HCT116 (cell line): ENCODE results near the gene MICALL2. TPM values are rescaled to one million over a fixed set of nuclear protein-coding genes. Genes with fewer than 3 reads are reported as not detected.

Experiments
- ATAC-seq: fragments of 200-7000 bp; cut with Tn5 transposase; 2 replicates; pipeline ENCODE4 v1.9.1; 2020; ENCODE audit warnings: mild to moderate bottlenecking, moderate library complexity
- BruUV-seq: library from RNA; stranded (reverse); fragments of 400-500 nt; replicated peaks from 2 replicates; lab custom pipeline; 2021; lab: Mats Ljungman, UMichigan
- CTCF ChIA-PET: fragments of 300-600 bp; sonication (Branson Sonifier 250); formaldehyde crosslinking; loops from one replicate; lab custom pipeline; 2021; ENCODE audit warnings: antibody characterized with exemption; lab: Charles Lee
- POLR2A ChIA-PET: fragments of 300-600, 350-600 bp; sonication (Branson Sonifier 250); formaldehyde crosslinking; loops from one replicate; lab custom pipeline; 2021; ENCODE audit warnings: antibody characterized with exemption; lab: Charles Lee
- RAD21 ChIA-PET, 2 experiments: fragments of 300-600 bp; sonication (Branson Sonifier 250); formaldehyde crosslinking; loops; one replicate each; lab custom pipeline; 2023; ENCODE audit warnings: low total read pairs in 2 of 2; ENCODE audit not compliant: uncharacterized antibody in 2 of 2, unreplicated experiment in 2 of 2, low non-redundant PET in 1 of 2; lab: Charles Lee
- DNase-seq: peaks from one replicate; pipeline ENCODE4 v3.0.0-alpha.2; 2010; ENCODE audit warnings: low read depth, low spot score
- H2AFZ ChIP-seq: fragments of 200-600 bp; shearing (Covaris generic), sonication (generic); 2 replicates; pipeline ENCODE4 v1.6.1; 2017; ENCODE audit warnings: low read depth, mixed run types, mixed read lengths, antibody characterized with exemption, low read length; ENCODE audit not compliant: poor library complexity, severe bottlenecking
- H3K27ac ChIP-seq: 2 replicates; pipeline ENCODE4 v1.5.1; 2012; ENCODE audit warnings: low read depth, low read length
- H3K27me3 ChIP-seq: fragments of 200-600 bp; sonication (generic); 2 replicates; pipeline ENCODE4 v1.6.1; 2016; ENCODE audit warnings: mixed run types, low read length, mixed read lengths; ENCODE audit not compliant: insufficient read depth
- H3K36me3 ChIP-seq, 2 experiments: fragments of 200-500 bp in 1 of 2; fragments of 200-600 bp in 1 of 2; sonication (Bioruptor generic) in 1 of 2; sonication (generic) in 1 of 2; 2 replicates each; pipeline versions ENCODE4 v1.5.1 to v1.6.1; 2014 to 2016; ENCODE audit warnings: low read length in 2 of 2, inconsistent platforms in 1 of 2, mixed read lengths in 1 of 2, mixed run types in 1 of 2; ENCODE audit not compliant: insufficient read depth in 2 of 2, control insufficient read depth in 1 of 2
- H3K4me1 ChIP-seq, 2 experiments: fragments of 200-600 bp in 1 of 2; sonication (generic) in 1 of 2; 2 replicates each; pipeline versions ENCODE4 v1.5.1 to v1.6.1; 2012 to 2017; ENCODE audit warnings: low read length in 2 of 2, inconsistent platforms in 1 of 2, mild to moderate bottlenecking in 1 of 2, mixed read lengths in 1 of 2, mixed run types in 1 of 2, moderate library complexity in 1 of 2; ENCODE audit not compliant: insufficient read depth in 2 of 2, control insufficient read depth in 1 of 2
- H3K4me2 ChIP-seq: fragments of 200-600 bp; sonication (generic); 2 replicates; pipeline ENCODE4 v1.6.1; 2017; ENCODE audit warnings: mixed run types, low read length, mixed read lengths
- H3K4me3 ChIP-seq, 2 experiments: fragments of 200-600 bp in 1 of 2; sonication (generic) in 1 of 2; replicated peaks in 1 of 2; 2 replicates each; pipeline ENCODE4 v1.5.1; 2011 to 2016; ENCODE audit warnings: low read length in 2 of 2, control low read depth in 1 of 2, low read depth in 1 of 2, mild to moderate bottlenecking in 1 of 2, mixed read lengths in 1 of 2, mixed run types in 1 of 2
- H3K79me2 ChIP-seq: fragments of 200-600 bp; sonication (generic); 2 replicates; pipeline ENCODE4 v1.6.1; 2017; ENCODE audit warnings: mild to moderate bottlenecking, mixed run types, low read length, moderate library complexity, mixed read lengths; ENCODE audit not compliant: insufficient read depth
- H3K9ac ChIP-seq: fragments of 200-600 bp; sonication (generic); 2 replicates; pipeline ENCODE4 v1.6.1; 2016; ENCODE audit warnings: low read length, mixed read lengths
- H3K9me2 ChIP-seq: fragments of 200-600 bp; sonication (generic), shearing (Covaris generic); 2 replicates; pipeline ENCODE4 v1.6.1; 2017; ENCODE audit warnings: mixed run types, mild to moderate bottlenecking, moderate library complexity; ENCODE audit not compliant: insufficient read depth
- H3K9me3 ChIP-seq, 2 experiments: fragments of 200-500 bp in 1 of 2; fragments of 200-600 bp in 1 of 2; sonication (Bioruptor generic) in 1 of 2; sonication (generic) in 1 of 2; 2 replicates each; pipeline ENCODE4 v1.6.1; 2014 to 2017; ENCODE audit warnings: low read length in 2 of 2, mixed read lengths in 2 of 2, inconsistent platforms in 1 of 2, low read depth in 1 of 2, mild to moderate bottlenecking in 1 of 2, mixed run types in 1 of 2, moderate library complexity in 1 of 2; ENCODE audit not compliant: control insufficient read depth in 1 of 2, insufficient read depth in 1 of 2
- H4K20me1 ChIP-seq: fragments of 200-600 bp; sonication (generic), shearing (Covaris generic); 2 replicates; pipeline ENCODE4 v1.6.1; 2017; ENCODE audit warnings: mixed run types, mild to moderate bottlenecking, moderate library complexity; ENCODE audit not compliant: insufficient read depth
- ATF3 ChIP-seq: IDR thresholded peaks from 2 replicates; pipeline ENCODE4 v1.6.1; 2012
- CTCF ChIP-seq, 3 experiments: fragments of 200-600 bp in 1 of 3; sonication (generic) in 1 of 3; IDR thresholded peaks in 2 of 3; conservative IDR thresholded peaks in 1 of 3; 2 replicates each; pipeline ENCODE4 v1.5.1; 2012 to 2017; ENCODE audit warnings: low read depth in 2 of 3, low read length in 2 of 3, antibody characterized with exemption in 1 of 3, borderline replicate concordance in 1 of 3, control low read depth in 1 of 3, mild to moderate bottlenecking in 1 of 3, mixed read lengths in 1 of 3, mixed run types in 1 of 3, moderate library complexity in 1 of 3; ENCODE audit not compliant: insufficient read depth in 1 of 3
- EGR1 ChIP-seq: IDR thresholded peaks from 2 replicates; pipeline ENCODE4 v1.6.1; 2012; ENCODE audit warnings: low read depth
- RAD21 ChIP-seq: IDR thresholded peaks from 2 replicates; pipeline ENCODE4 v1.6.1; 2012; ENCODE audit warnings: low read depth, mild to moderate bottlenecking
- SP1 ChIP-seq: IDR thresholded peaks from 2 replicates; pipeline ENCODE4 v1.6.1; 2012; ENCODE audit warnings: low read depth
- SRF ChIP-seq: IDR thresholded peaks from 2 replicates; pipeline ENCODE4 v1.6.1; 2012; ENCODE audit warnings: low read depth
- ZBTB33 ChIP-seq: IDR thresholded peaks from 2 replicates; pipeline ENCODE4 v1.6.1; 2011; ENCODE audit warnings: mild to moderate bottlenecking, low read length, moderate library complexity; ENCODE audit not compliant: insufficient replicate concordance; ENCODE audit errors: extremely low read depth
- ZFX ChIP-seq: fragments of 450-650 bp; IDR thresholded peaks from 2 replicates; pipeline ENCODE4 v1.6.1; 2017
- intact Hi-C: fragments of 100-400 bp; cut with micrococcal nuclease; formaldehyde crosslinking; loops from 2 replicates; pipeline ENCODE4 v1.10.0; 2022
- total RNA-seq: library from RNA; stranded (reverse); gene quantifications from one replicate; pipeline ENCODE4 v1.2.1, GENCODE V29; 2021; ENCODE audit not compliant: unreplicated experiment

MICALL2 gene
- total RNA-seq, 1 experiment from 2014 or later = 60.7 TPM

- RAD21 ChIA-PET = no interaction called here
- no peak overlapping the region for H3K27ac ChIP-seq
- POLR2A ChIA-PET = no interaction called here
- CTCF ChIA-PET = interaction anchor here (0.9 kb wide), 1 partner anchor 88 kb away, joined by 3 read pairs; no protein-coding TSS in a partner anchor
- no peak for TF ChIP-seq ZFX
- no peak for TF ChIP-seq ZBTB33
- TF ChIP-seq CTCF (IDR thresholded peaks at IDR 0.05 in 2 of 3, conservative IDR thresholded peaks at IDR 0.05 in 1 of 3; ENCODE audit: borderline replicate concordance in 1 of 3, insufficient read depth in 1 of 3, low read depth in 2 of 3, low read length in 2 of 3) = no peak
- TF ChIP-seq EGR1 = no peak
- TF ChIP-seq SP1 = no peak
- TF ChIP-seq SRF = no peak
- no peak for TF ChIP-seq ATF3
- no peak for TF ChIP-seq RAD21
- H3K4me3 ChIP-seq = no peak overlapping the region
- no peak overlapping the region for H3K9ac ChIP-seq
- intact Hi-C loops = no loop called here
- H3K36me3 ChIP-seq = no peaks in the 10 kb centered on the region
- no peaks in the 10 kb centered on the region for H3K9me3 ChIP-seq
- H3K9me2 ChIP-seq = no peaks in the 10 kb centered on the region
- peaks cover 2% of the 10 kb centered on the region; the same call in 1 of the 2 replicates for H3K27me3 ChIP-seq
- no TSS peak for BruUV-seq
- no peak overlapping the region for H2AFZ ChIP-seq
- no peaks in the 10 kb centered on the region for H3K79me2 ChIP-seq
- DNase-seq = no peak
- H4K20me1 ChIP-seq = no peaks in the 10 kb centered on the region
- no peaks in the 10 kb centered on the region for H3K4me1 ChIP-seq
- H3K4me2 ChIP-seq = no peak overlapping the region
- no peak; the same call in 1 of the 2 replicates for ATAC-seq
These were observed 73.3 kb downstream of the MICALL2 start for GRCh38 chr7:1385809-1386622.
